Measurements from ENCODE around the gene UNC5B. TPM values are rescaled to one million over a fixed set of nuclear protein-coding genes. Genes with fewer than 3 reads are reported as not detected.

Gene UNC5B
- total and polyA plus RNA-seq, 10 donors = 0.74 to 21.1 (median 11.3) TPM

GRCh38 chr10:71283410-71283809 lies 71.0 kb downstream of the UNC5B start:
- no peaks in the 10 kb centered on the region for H3K9me3 ChIP-seq
- peaks cover 0 to 43% (median 18%) of the 10 kb centered on the region in 6 donors for H3K4me1 ChIP-seq
- DNase-seq = no peak
- peaks cover 0 to 39% (median 0%) of the 10 kb centered on the region in 6 donors for H3K36me3 ChIP-seq
- intact Hi-C loops (cut with DNase I; ENCODE audit: low total_unique reads) = loop anchor here (10.0 kb wide), 1 partner anchor 359 kb away; no protein-coding TSS in a partner anchor
- WGBS, 5 donors = 73 to 91% (median 77%) methylated on average over 6 of the region's 6 CpGs
- no peaks in the 10 kb centered on the region for H3K27me3 ChIP-seq (replicated peaks in 1 of 7)
- peak overlapping the region in 4 of 8 donors; percentile 19 to 42 (median 30) for H3K27ac ChIP-seq
- H3K4me3 ChIP-seq = no peak overlapping the region
- no peak for TF ChIP-seq POLR2A (IDR thresholded peaks at IDR 0.05)
- no peak for TF ChIP-seq CTCF (IDR thresholded peaks at IDR 0.05 in 8 of 11, conservative IDR thresholded peaks at IDR 0.05 in 3 of 11)
- TF ChIP-seq POLR2AphosphoS5 (IDR thresholded peaks at IDR 0.05) = no peak

- TF ChIP-seq POLR2AphosphoS5 (IDR thresholded peaks at IDR 0.05) (peak in 1 of 3 donors; percentile 14), CTCF (IDR thresholded peaks at IDR 0.05 in 8 of 11, conservative IDR thresholded peaks at IDR 0.05 in 3 of 11) (no peak)
- DNase-seq = no peak
- H3K27me3 ChIP-seq (replicated peaks in 1 of 7) = no peaks in the 10 kb centered on the region
- peaks cover 0 to 43% (median 0%) of the 10 kb centered on the region in 6 donors for H3K36me3 ChIP-seq
- no peak overlapping the region for H3K4me3 ChIP-seq
- WGBS, 5 donors = 73 to 84% (median 76%) methylated on average over 10 of the region's 10 CpGs
- H3K9me3 ChIP-seq = no peaks in the 10 kb centered on the region
- peaks cover 0 to 39% (median 16%) of the 10 kb centered on the region in 6 donors for H3K4me1 ChIP-seq
- H3K27ac ChIP-seq = peak overlapping the region in 4 of 8 donors; percentile 19 to 42 (median 30)
- intact Hi-C loops (cut with DNase I; ENCODE audit: low total_unique reads) = loop anchor here (10.0 kb wide), 1 partner anchor 359 kb away; no protein-coding TSS in a partner anchor
Measured at GRCh38 chr10:71283876-71284275, 71.5 kb downstream of the UNC5B start.

- TF ChIP-seq CTCF (IDR thresholded peaks at IDR 0.05 in 8 of 11, conservative IDR thresholded peaks at IDR 0.05 in 3 of 11) (no peak), POLR2AphosphoS5 (IDR thresholded peaks at IDR 0.05) (no peak), POLR2A (IDR thresholded peaks at IDR 0.05) (no peak)
- 81 to 92% (median 87%) methylated on average over 15 to 19 of the region's 19 CpGs for WGBS, 5 donors
- Histone ChIP-seq H3K9me3 (no peaks in the 10 kb centered on the region), H3K4me1 (peaks cover 0 to 31% (median 11%) of the 10 kb centered on the region in 6 donors), H3K4me3 (no peak overlapping the region), H3K27ac (no peak overlapping the region), H3K36me3 (peaks cover 0 to 47% (median 0%) of the 10 kb centered on the region in 6 donors), H3K27me3 (replicated peaks in 1 of 7) (no peaks in the 10 kb centered on the region)
- no peak for DNase-seq
- intact Hi-C loops (cut with DNase I; ENCODE audit: low total_unique reads) = loop anchor here (10.0 kb wide), 1 partner anchor 360 kb away; no protein-coding TSS in a partner anchor
Measured at GRCh38 chr10:71284544-71285179, 72.3 kb downstream of the UNC5B start.

- no peaks in the 10 kb centered on the region for H3K27me3 ChIP-seq (replicated peaks in 1 of 7)
- no peak overlapping the region for H3K4me3 ChIP-seq
- H3K9me3 ChIP-seq = no peaks in the 10 kb centered on the region
- TF ChIP-seq POLR2A (IDR thresholded peaks at IDR 0.05) (no peak), POLR2AphosphoS5 (IDR thresholded peaks at IDR 0.05) (no peak), CTCF (IDR thresholded peaks at IDR 0.05 in 8 of 11, conservative IDR thresholded peaks at IDR 0.05 in 3 of 11) (peak in 10 of 11 experiments; percentile 53 to 82 (median 69))
- intact Hi-C loops (cut with DNase I; ENCODE audit: low total_unique reads) = loop anchor here (10.0 kb wide), 1 partner anchor 360 kb away; no protein-coding TSS in a partner anchor
- H3K36me3 ChIP-seq = peaks cover 0 to 47% (median 0%) of the 10 kb centered on the region in 6 donors
- peaks cover 0 to 29% (median 9%) of the 10 kb centered on the region in 6 donors for H3K4me1 ChIP-seq
- 37 to 100% (median 62%) methylated on average over 3 to 11 of the region's 11 CpGs for WGBS, 5 donors
- H3K27ac ChIP-seq = no peak overlapping the region
- no peak for DNase-seq
Measured at GRCh38 chr10:71285180-71285545, 72.8 kb downstream of the UNC5B start.
